ENCODE data around the gene RCL1. TPM values are rescaled to one million over a fixed set of nuclear protein-coding genes. Genes with fewer than 3 reads are reported as not detected.

The RCL1 gene
- polyA plus RNA-seq, 2 of the 4 experiments (the other 2 are of a cell fraction): 25.5 to 27.5 TPM

- ATAC-seq: no peak
- no peak overlapping the region for H3K4me2 ChIP-seq
- no peak overlapping the region for H3K4me3 ChIP-seq
- no peak overlapping the region for H3K27ac ChIP-seq
- no peaks in the 10 kb centered on the region for H3K9me3 ChIP-seq
- ChIA-PET POLR2A (no interaction called here), CTCF (interaction anchor here (1.2 kb wide), 1 partner anchor 30 kb away, joined by 3 read pairs; no protein-coding TSS in a partner anchor)
- H3K4me1 ChIP-seq: peaks cover 33% of the 10 kb centered on the region
- no peak for FAIRE-seq
- no peak for TF ChIP-seq CBX2 (IDR thresholded peaks at IDR 0.05; ENCODE audit: borderline replicate concordance, low read depth)
- 94% methylated on average over 7 of the region's 7 CpGs for WGBS (ENCODE audit: missing lambda C conversion rate)
- DNase-seq (ENCODE audit: low read depth in 1 of 2, low spot score in 1 of 2): no peak
These were observed 33.8 kb downstream of the RCL1 start for GRCh38 chr9:4826417-4827166.

- no peak for ATAC-seq
- Histone ChIP-seq H3K27ac (no peak overlapping the region), H3K4me1 (peaks cover 40% of the 10 kb centered on the region), H3K4me3 (no peak overlapping the region), H3K9me3 (no peaks in the 10 kb centered on the region), H3K4me2 (no peak overlapping the region)
- no peak for DNase-seq (ENCODE audit: low read depth in 1 of 2, low spot score in 1 of 2)
- 98% methylated on average over 2 of the region's 2 CpGs for WGBS (ENCODE audit: missing lambda C conversion rate)
- ChIA-PET POLR2A (interaction anchor here (0.6 kb wide), 1 partner anchor 85 kb away, joined by 3 read pairs; no protein-coding TSS in a partner anchor), CTCF (interaction anchor here (1.4 to 2.5 kb wide), 2 partner anchors 15 to 68 kb away, joined by 6 to 8 read pairs; no protein-coding TSS in a partner anchor)
- TF ChIP-seq ESRRA (IDR thresholded peaks at IDR 0.05; ENCODE audit: borderline replicate concordance, low read length) (no peak), PHF8 (IDR thresholded peaks at IDR 0.05; ENCODE audit: borderline replicate concordance, low read depth) (no peak), RARB (CRISPR knock-in tag; IDR thresholded peaks at IDR 0.05) (no peak), CHD2 (IDR thresholded peaks at IDR 0.05; ENCODE audit: low read length, partially characterized antibody) (no peak), MAZ (IDR thresholded peaks at IDR 0.05; ENCODE audit: borderline replicate concordance, low read depth, low read length) (no peak), TP53 (CRISPR knock-in tag; IDR thresholded peaks at IDR 0.05) (no peak), MYC (IDR thresholded peaks at IDR 0.05; ENCODE audit: borderline replicate concordance, low read length) (no peak)
- no peak for FAIRE-seq
These were observed 34.5 kb downstream of the RCL1 start for GRCh38 chr9:4827224-4827623.

GRCh38 chr9:4828761-4829160 lies 36.0 kb downstream of the RCL1 start:
- POLR2A ChIA-PET: no interaction called here
- ATAC-seq (no peak), FAIRE-seq (no peak), DNase-seq (ENCODE audit: low read depth in 1 of 2, low spot score in 1 of 2) (no peak)
- WGBS (ENCODE audit: missing lambda C conversion rate): 82% methylated on average over 2 of the region's 2 CpGs
- TF ChIP-seq ZNF302 (CRISPR knock-in tag; IDR thresholded peaks at IDR 0.05): no peak
- TF ChIP-seq PHF8 (IDR thresholded peaks at IDR 0.05; ENCODE audit: borderline replicate concordance, low read depth): no peak
- no peak for TF ChIP-seq JUN (IDR thresholded peaks at IDR 0.05)
- TF ChIP-seq CBX8 (IDR thresholded peaks at IDR 0.05): no peak
- TF ChIP-seq E2F6 (IDR thresholded peaks at IDR 0.05; ENCODE audit: borderline replicate concordance, low read depth): no peak
- no peak for TF ChIP-seq HMGXB4 (CRISPR knock-in tag; IDR thresholded peaks at IDR 0.05; ENCODE audit: borderline replicate concordance)
- TF ChIP-seq POLR2A (IDR thresholded peaks at IDR 0.05; ENCODE audit: low read length): no peak
- no peak for TF ChIP-seq REST (IDR thresholded peaks at IDR 0.05)
- TF ChIP-seq KDM1A (IDR thresholded peaks at IDR 0.05; ENCODE audit: low read depth): no peak
- TF ChIP-seq FOXS1 (CRISPR knock-in tag; IDR thresholded peaks at IDR 0.05): no peak
- TF ChIP-seq HOXB13 (CRISPR knock-in tag; IDR thresholded peaks at IDR 0.05; ENCODE audit: low read depth): no peak
- no peak for TF ChIP-seq RNF2 (IDR thresholded peaks at IDR 0.05; ENCODE audit: borderline replicate concordance, low read depth)
- no peak for TF ChIP-seq SMC3 (IDR thresholded peaks at IDR 0.05)
- TF ChIP-seq MAZ (IDR thresholded peaks at IDR 0.05; ENCODE audit: borderline replicate concordance, low read depth, low read length): no peak
- TF ChIP-seq NPAS2 (CRISPR knock-in tag; IDR thresholded peaks at IDR 0.05; ENCODE audit: borderline replicate concordance): no peak
- no peak for TF ChIP-seq MAX (IDR thresholded peaks at IDR 0.05)
- no peak for TF ChIP-seq KDM5A (IDR thresholded peaks at IDR 0.05)
- Histone ChIP-seq H3K4me2 (peak overlapping the region; percentile 43), H3K9me3 (no peaks in the 10 kb centered on the region), H3K4me3 (no peak overlapping the region), H3K4me1 (peaks cover 54% of the 10 kb centered on the region), H3K27ac (peak overlapping the region in 1 of 2 experiments; percentile 27; a peak in 2 of 6 replicates)
- CTCF ChIA-PET: interaction anchor here (0.6 to 2.8 kb wide), 9 partner anchors 9 to 159 kb away, joined by 3 to 11 read pairs (median 6); partner anchors contain the start of gene RCL1
